HUES64 (cell line): ENCODE data around the gene KLF13.
A peak's percentile ranks its signal among the peaks of the same experiment; 100 is the strongest.

Experiments
- H3K27ac ChIP-seq: 2 replicates; pipeline ENCODE4 v1.7.0; 2013; ENCODE audit warnings: low read depth, low read length, inconsistent platforms
- H3K27me3 ChIP-seq: 2 replicates; pipeline ENCODE4 v1.6.1; 2013; ENCODE audit warnings: mild to moderate bottlenecking, low read length; ENCODE audit not compliant: insufficient read depth
- H3K36me3 ChIP-seq: 2 replicates; pipeline ENCODE4 v1.6.1; 2013; ENCODE audit warnings: mild to moderate bottlenecking, low read length; ENCODE audit not compliant: insufficient read depth
- H3K4me1 ChIP-seq: 2 replicates; pipeline ENCODE4 v1.6.1; 2013; ENCODE audit warnings: mild to moderate bottlenecking, low read length, moderate library complexity; ENCODE audit not compliant: insufficient read depth
- H3K4me3 ChIP-seq: 2 replicates; pipeline ENCODE4 v1.5.1; 2013; ENCODE audit warnings: mild to moderate bottlenecking, low read length, moderate library complexity
- H3K9ac ChIP-seq: 2 replicates; pipeline ENCODE4 v1.6.1; 2013; ENCODE audit warnings: mild to moderate bottlenecking, low read depth, low read length
- H3K9me3 ChIP-seq: 2 replicates; pipeline ENCODE4 v1.6.1; 2013; ENCODE audit warnings: low read depth, low read length; ENCODE audit not compliant: insufficient read depth
- WGBS: fragments of 150-250, 120-280 bp; methylation state at CpG from one replicate; pipeline ENCODE4 v1.1.7; 2013; ENCODE audit warnings: missing lambda C conversion rate; 5-methylcytosine and 5-hydroxymethylcytosine counted together

KLF13 gene

GRCh38 chr15:31321418-31321817 is 5.2 kb upstream of the KLF13 start:
- H3K27me3 ChIP-seq: peaks cover 19% of the 10 kb centered on the region
- H3K36me3 ChIP-seq: no peaks in the 10 kb centered on the region
- 0 out of 2 replicates have a peak, but pooled peaks cover 4% of the 10 kb centered on the region for H3K9me3 ChIP-seq
- H3K9ac ChIP-seq: no peak overlapping the region
- H3K4me1 ChIP-seq: peaks cover 16% of the 10 kb centered on the region
- H3K27ac ChIP-seq: no peak overlapping the region
- WGBS: 92% methylated on average over 2 of the region's 2 CpGs
- no peak overlapping the region for H3K4me3 ChIP-seq

GRCh38 chr15:31322504-31322903 is 4.1 kb upstream of the KLF13 start:
- no peak overlapping the region for H3K9ac ChIP-seq
- no peak overlapping the region for H3K4me3 ChIP-seq
- H3K36me3 ChIP-seq: no peaks in the 10 kb centered on the region
- peaks cover 19% of the 10 kb centered on the region for H3K27me3 ChIP-seq
- WGBS: 78% methylated on average over 6 of the region's 6 CpGs
- no peak overlapping the region for H3K27ac ChIP-seq
- H3K4me1 ChIP-seq: peaks cover 16% of the 10 kb centered on the region
- H3K9me3 ChIP-seq: 0 out of 2 replicates have a peak, but pooled peaks cover 4% of the 10 kb centered on the region

- Histone ChIP-seq H3K4me3 (no peak overlapping the region), H3K4me1 (peaks cover 17% of the 10 kb centered on the region), H3K9me3 (0 out of 2 replicates have a peak, but pooled peaks cover 4% of the 10 kb centered on the region), H3K27ac (no peak overlapping the region), H3K36me3 (no peaks in the 10 kb centered on the region), H3K9ac (no peak overlapping the region), H3K27me3 (peaks cover 21% of the 10 kb centered on the region)
- WGBS: 98% methylated on average over 3 of the region's 3 CpGs
These were observed 3.0 kb upstream of the KLF13 start for GRCh38 chr15:31323627-31324026.

- no peak overlapping the region; the same call in 1 of the 2 replicates for H3K9ac ChIP-seq
- H3K36me3 ChIP-seq: no peaks in the 10 kb centered on the region
- peaks cover 19% of the 10 kb centered on the region for H3K4me1 ChIP-seq
- WGBS: 91% methylated on average over 4 of the region's 5 CpGs
- H3K27me3 ChIP-seq: peaks cover 25% of the 10 kb centered on the region
- 0 out of 2 replicates have a peak, but pooled peaks cover 4% of the 10 kb centered on the region for H3K9me3 ChIP-seq
- H3K4me3 ChIP-seq: no peak overlapping the region
- H3K27ac ChIP-seq: no peak overlapping the region
These were observed 2.4 kb upstream of the KLF13 start for GRCh38 chr15:31324186-31324585.

- no peak overlapping the region; the same call in 1 of the 2 replicates for H3K27ac ChIP-seq
- H3K27me3 ChIP-seq: peaks cover 25% of the 10 kb centered on the region
- peaks cover 17% of the 10 kb centered on the region for H3K4me1 ChIP-seq
- WGBS: 58% methylated on average over 23 of the region's 23 CpGs
- 0 out of 2 replicates have a peak overlapping the region, but pooled peaks have one; percentile 19 for H3K9ac ChIP-seq
- H3K36me3 ChIP-seq: no peaks in the 10 kb centered on the region
- H3K9me3 ChIP-seq: 0 out of 2 replicates have a peak, but pooled peaks cover 4% of the 10 kb centered on the region
- H3K4me3 ChIP-seq: peak overlapping the region; percentile 78
These were observed 1.6 kb upstream of the KLF13 start for GRCh38 chr15:31324806-31325594.

- Histone ChIP-seq H3K4me3 (peak overlapping the region; percentile 78), H3K4me1 (peaks cover 16% of the 10 kb centered on the region), H3K27me3 (peaks cover 25% of the 10 kb centered on the region), H3K36me3 (no peaks in the 10 kb centered on the region), H3K9me3 (0 out of 2 replicates have a peak, but pooled peaks cover 4% of the 10 kb centered on the region), H3K27ac (peak overlapping the region; percentile 86; the same call in 1 of the 2 replicates), H3K9ac (peak overlapping the region; percentile 70)
- under 1% methylated on average over 58 of the region's 58 CpGs for WGBS
These were observed 960 bp upstream of the KLF13 start for GRCh38 chr15:31325595-31326155.

- Histone ChIP-seq H3K9me3 (no peaks in the 10 kb centered on the region), H3K9ac (peak overlapping the region; percentile 66), H3K36me3 (no peaks in the 10 kb centered on the region), H3K27ac (peak overlapping the region; percentile 73; the same call in 1 of the 2 replicates), H3K4me1 (peaks cover 18% of the 10 kb centered on the region), H3K4me3 (peak overlapping the region; percentile 78), H3K27me3 (peaks cover 25% of the 10 kb centered on the region)
- under 1% methylated on average over 130 of the region's 130 CpGs for WGBS
These were observed 437 bp downstream of the KLF13 start for GRCh38 chr15:31326875-31327668.

GRCh38 chr15:31327669-31328427 is 1.2 kb downstream of the KLF13 start:
- peaks cover 25% of the 10 kb centered on the region for H3K27me3 ChIP-seq
- peak overlapping the region; percentile 78 for H3K4me3 ChIP-seq
- H3K27ac ChIP-seq: peak overlapping the region; percentile 55; the same call in 1 of the 2 replicates
- H3K9ac ChIP-seq: peak overlapping the region; percentile 66
- H3K9me3 ChIP-seq: no peaks in the 10 kb centered on the region
- peaks cover 26% of the 10 kb centered on the region for H3K4me1 ChIP-seq
- WGBS: under 1% methylated on average over 108 of the region's 108 CpGs
- H3K36me3 ChIP-seq: no peaks in the 10 kb centered on the region

- peaks cover 25% of the 10 kb centered on the region for H3K27me3 ChIP-seq
- H3K4me1 ChIP-seq: peaks cover 28% of the 10 kb centered on the region
- H3K36me3 ChIP-seq: no peaks in the 10 kb centered on the region
- 0% methylated on average over 33 of the region's 35 CpGs for WGBS
- peak overlapping the region; percentile 78 for H3K4me3 ChIP-seq
- H3K9me3 ChIP-seq: no peaks in the 10 kb centered on the region
- peak overlapping the region; percentile 66 for H3K9ac ChIP-seq
- peak overlapping the region; percentile 55; the same call in 1 of the 2 replicates for H3K27ac ChIP-seq
These were observed 1.9 kb downstream of the KLF13 start for GRCh38 chr15:31328428-31328968.

GRCh38 chr15:31328969-31329639 is 2.5 kb downstream of the KLF13 start:
- WGBS: 2% methylated on average over 29 of the region's 29 CpGs
- Histone ChIP-seq H3K27me3 (peaks cover 19% of the 10 kb centered on the region), H3K27ac (no peak overlapping the region)

More at GRCh38 chr15:31328969-31329639, 2.5 kb downstream of the KLF13 start:
- Histone ChIP-seq H3K4me1 (peaks cover 28% of the 10 kb centered on the region), H3K9me3 (no peaks in the 10 kb centered on the region), H3K4me3 (peak overlapping the region; percentile 78), H3K36me3 (no peaks in the 10 kb centered on the region), H3K9ac (peak overlapping the region; percentile 66; the same call in 1 of the 2 replicates)
